Neutrophil (primary cell): ENCODE measurements around the gene SRGAP1.

Experiments used
- H3K27ac ChIP-seq: fragments of 200-600 bp; sonication (generic); 2 replicates; pipeline ENCODE4 v1.5.1; 2016; ENCODE audit warnings: mild to moderate bottlenecking, moderate library complexity
- H3K27me3 ChIP-seq: fragments of 200-600 bp; sonication (generic); 2 replicates; pipeline ENCODE4 v1.6.0; 2016; ENCODE audit warnings: mild to moderate bottlenecking
- H3K36me3 ChIP-seq: fragments of 200-600 bp; sonication (generic); 2 replicates; pipeline ENCODE4 v1.5.1; 2017
- H3K4me1 ChIP-seq, 2 experiments: fragments of 200-600 bp in 1 of 2; sonication (generic) in 1 of 2; 1 replicate in 1 of 2; 2 replicates in 1 of 2; pipeline versions ENCODE4 v1.5.1 to v1.6.1; 2013 to 2016; ENCODE audit warnings: low read depth in 1 of 2, low read length in 1 of 2, mild to moderate bottlenecking in 1 of 2, moderate library complexity in 1 of 2; ENCODE audit not compliant: control insufficient read depth in 1 of 2, insufficient read depth in 1 of 2
- H3K4me3 ChIP-seq, 2 experiments: fragments of 200-600 bp in 1 of 2; sonication (generic) in 1 of 2; 1 replicate in 1 of 2; 2 replicates in 1 of 2; pipeline ENCODE4 v1.5.1; 2013 to 2016; ENCODE audit warnings: low read depth in 1 of 2, low read length in 1 of 2, mild to moderate bottlenecking in 1 of 2, moderate library complexity in 1 of 2
- H3K9me3 ChIP-seq: fragments of 200-600 bp; sonication (generic); 2 replicates; pipeline ENCODE4 v1.5.1; 2016
- CTCF ChIP-seq: fragments of 200-600 bp; sonication (generic); IDR thresholded peaks from 2 replicates; pipeline ENCODE4 v1.5.1; 2016; ENCODE audit warnings: antibody characterized with exemption

SRGAP1 gene

GRCh38 chr12:63822352-63822751 is 22.1 kb upstream of the SRGAP1 start:
- Histone ChIP-seq H3K36me3 (no peaks in the 10 kb centered on the region), H3K9me3 (no peaks in the 10 kb centered on the region), H3K4me3 (no peak overlapping the region), H3K27ac (no peak overlapping the region), H3K27me3 (peaks cover 24% of the 10 kb centered on the region), H3K4me1 (no peaks in the 10 kb centered on the region)
- TF ChIP-seq CTCF = no peak

- no peak for TF ChIP-seq CTCF
- Histone ChIP-seq H3K36me3 (no peaks in the 10 kb centered on the region), H3K4me3 (no peak overlapping the region), H3K4me1 (no peaks in the 10 kb centered on the region), H3K27me3 (peaks cover 24% of the 10 kb centered on the region), H3K27ac (no peak overlapping the region), H3K9me3 (no peaks in the 10 kb centered on the region)
Measured at GRCh38 chr12:63823040-63823439, 21.5 kb upstream of the SRGAP1 start.

- no peaks in the 10 kb centered on the region for H3K4me1 ChIP-seq
- no peak overlapping the region for H3K4me3 ChIP-seq
- H3K27ac ChIP-seq = no peak overlapping the region
- H3K27me3 ChIP-seq = peaks cover 24% of the 10 kb centered on the region
- TF ChIP-seq CTCF = no peak
- no peaks in the 10 kb centered on the region for H3K9me3 ChIP-seq
- no peaks in the 10 kb centered on the region for H3K36me3 ChIP-seq
Measured at GRCh38 chr12:63826006-63826585, 18.4 kb upstream of the SRGAP1 start.

GRCh38 chr12:63828867-63829266 is 15.6 kb upstream of the SRGAP1 start:
- Histone ChIP-seq H3K4me1 (no peaks in the 10 kb centered on the region), H3K36me3 (no peaks in the 10 kb centered on the region), H3K27me3 (no peaks in the 10 kb centered on the region), H3K9me3 (no peaks in the 10 kb centered on the region), H3K4me3 (no peak overlapping the region), H3K27ac (no peak overlapping the region)
- TF ChIP-seq CTCF = no peak

GRCh38 chr12:63836046-63836445 is 8.5 kb upstream of the SRGAP1 start:
- Histone ChIP-seq H3K4me1 (no peaks in the 10 kb centered on the region), H3K36me3 (no peaks in the 10 kb centered on the region), H3K4me3 (no peak overlapping the region), H3K27me3 (peaks cover 15% of the 10 kb centered on the region), H3K9me3 (no peaks in the 10 kb centered on the region), H3K27ac (no peak overlapping the region)
- no peak for TF ChIP-seq CTCF

GRCh38 chr12:63836936-63837335 is 7.6 kb upstream of the SRGAP1 start:
- Histone ChIP-seq H3K4me1 (no peaks in the 10 kb centered on the region), H3K4me3 (no peak overlapping the region), H3K27ac (no peak overlapping the region), H3K9me3 (no peaks in the 10 kb centered on the region), H3K27me3 (peaks cover 24% of the 10 kb centered on the region), H3K36me3 (no peaks in the 10 kb centered on the region)
- TF ChIP-seq CTCF = no peak
